GM18519 (cell line): ENCODE data around the gene CLK2.
"Not testable (repeated sequence)": the region's sequence is repeated elsewhere in the genome, so short reads cannot be mapped to it uniquely, and the experiment has no call there.

Source experiments
- ATAC-seq: cut with Tn5 transposase; IDR thresholded peaks from one replicate; pipeline ENCODE4 v1.9.1; 2021; ENCODE audit warnings: mild to moderate bottlenecking, moderate library complexity; ENCODE audit not compliant: unreplicated experiment, low FRiP score

Gene CLK2

DNA sequence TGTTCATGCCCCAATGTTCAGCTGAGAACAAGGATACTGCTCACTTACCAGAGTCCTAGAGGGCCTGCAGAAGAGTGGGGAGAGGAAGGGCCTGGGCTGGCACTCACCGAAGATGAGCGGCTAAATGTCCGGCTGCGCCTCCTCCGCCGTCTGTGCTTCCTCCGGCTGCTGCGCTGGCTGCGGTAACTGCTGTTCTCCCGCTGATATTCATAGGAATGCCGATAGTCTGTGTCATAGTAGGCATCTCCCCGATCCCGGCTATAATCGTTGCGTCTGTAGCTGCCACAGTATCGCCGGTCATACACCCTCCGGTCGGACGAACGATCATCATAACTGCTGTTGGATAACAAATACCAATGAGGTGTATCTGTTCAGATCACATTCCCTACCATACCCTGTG, 3.9 kb downstream of the CLK2 start:
- no peak for ATAC-seq

- ATAC-seq = no peak
Measured at GRCh38 chr1:155268630-155269029, 4.7 kb downstream of the CLK2 start.

- no peak for ATAC-seq
Measured at GRCh38 chr1:155267373-155267772, 5.9 kb downstream of the CLK2 start.

- no peak for ATAC-seq
Measured at GRCh38 chr1:155266553-155266952, 6.8 kb downstream of the CLK2 start.

DNA sequence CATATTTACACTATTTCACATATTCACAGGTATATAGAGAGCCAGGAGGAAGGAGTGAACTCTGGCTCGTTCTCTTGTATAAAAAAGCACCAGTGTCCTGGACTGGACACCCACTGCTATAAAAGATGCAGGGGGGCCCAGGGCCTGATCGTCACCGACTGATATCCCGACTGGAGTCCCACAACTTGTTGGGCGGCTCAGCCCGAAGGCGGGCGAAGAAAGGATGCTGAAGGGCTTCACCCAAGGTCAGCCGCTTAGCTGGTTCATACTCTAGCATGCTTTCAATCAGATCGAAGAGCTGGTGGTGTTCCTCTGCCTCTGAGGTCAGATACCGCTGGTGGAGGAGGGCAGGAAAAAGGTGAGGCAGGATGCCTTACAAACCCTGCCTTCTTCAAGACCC, 10.2 kb downstream of the CLK2 start:
- no peak for ATAC-seq

DNA sequence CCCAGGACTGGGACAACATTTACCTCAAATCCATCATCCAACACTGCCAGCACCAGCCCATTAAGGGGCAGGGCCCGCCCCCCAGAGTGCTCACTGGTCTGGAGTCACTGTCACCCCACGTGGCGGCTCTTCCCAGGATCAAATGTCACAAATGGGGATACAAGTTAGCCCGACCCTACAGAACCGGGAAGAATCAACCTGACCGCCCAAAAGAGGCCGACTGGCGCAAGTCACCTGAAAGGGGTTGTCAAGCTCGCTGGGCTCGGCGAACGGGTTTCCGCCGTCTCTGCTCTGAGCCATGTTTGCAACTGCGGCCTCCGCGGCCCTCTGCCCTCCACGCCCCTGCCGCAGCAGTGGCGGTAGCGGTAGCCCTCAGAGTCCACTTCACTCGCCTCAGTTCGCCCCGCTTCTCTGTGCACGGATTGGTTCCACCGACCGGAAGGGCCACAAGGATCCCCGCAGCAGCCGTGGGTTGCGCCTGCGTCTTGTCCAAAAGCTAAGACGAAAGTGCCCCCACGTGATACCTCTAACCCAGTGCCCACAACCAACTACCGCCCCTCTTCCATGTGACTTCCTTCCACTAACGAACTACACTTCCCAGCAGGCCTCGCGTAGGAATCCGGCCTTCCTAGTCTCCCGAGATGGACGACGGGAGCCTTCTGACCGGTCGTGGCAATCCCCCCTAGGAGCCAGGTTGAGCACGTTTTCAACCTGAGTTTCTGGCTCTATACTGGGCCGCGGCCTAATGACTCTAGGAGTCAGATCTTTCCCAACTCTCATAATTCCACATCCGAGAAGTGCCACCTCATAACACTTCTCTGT, 11.2 kb downstream of the CLK2 start, which contains the start of gene SCAMP3:
TSS of gene SCAMP3 (minus strand) at position 509 of the 822 bp plus-strand sequence. CDS start at position 300, 209 bp downstream.
- ATAC-seq = peak; percentile 64

DNA sequence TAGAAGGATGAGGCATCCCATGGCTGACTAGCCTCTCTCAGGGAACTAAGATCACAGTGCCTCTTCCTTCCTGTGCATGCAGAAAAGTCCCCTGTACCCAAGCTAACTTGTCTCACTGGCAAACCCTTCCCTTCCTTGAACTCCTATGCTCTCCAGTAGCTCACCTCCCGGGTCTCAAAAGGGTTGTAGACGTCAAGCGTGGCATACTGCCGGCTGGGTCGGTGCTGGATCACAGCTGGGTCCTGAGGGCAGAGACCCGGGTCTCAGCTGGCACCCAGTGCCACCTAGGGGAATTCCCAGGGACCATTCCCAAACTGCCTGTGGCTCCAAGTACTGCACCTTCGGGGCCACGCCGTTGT, 11.8 kb downstream of the CLK2 start:
- ATAC-seq = no peak

DNA sequence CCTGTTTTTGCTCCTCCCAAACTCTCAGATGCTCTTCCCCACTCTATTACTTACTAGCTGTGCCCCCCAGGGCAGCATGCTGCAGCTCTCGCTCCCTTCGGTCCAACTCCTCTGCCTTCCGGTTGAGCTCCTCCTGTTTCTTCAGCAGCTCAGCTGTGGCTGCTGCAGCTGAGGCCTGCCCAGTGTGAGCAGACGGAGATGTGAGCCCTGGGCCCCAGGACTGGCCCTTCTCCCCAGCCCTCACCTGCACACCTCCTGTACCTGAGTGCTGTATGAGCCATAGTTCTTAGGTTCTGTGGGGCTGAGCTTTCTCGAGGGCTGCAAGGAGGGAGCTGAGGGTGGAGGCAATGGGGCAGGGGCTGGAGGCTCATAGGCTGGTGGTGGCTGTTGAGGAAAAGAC, 13.0 kb downstream of the CLK2 start:
- no peak for ATAC-seq

GRCh38 chr1:155256058-155256852, 17.0 kb downstream of the CLK2 start:
- ATAC-seq = no peak

DNA sequence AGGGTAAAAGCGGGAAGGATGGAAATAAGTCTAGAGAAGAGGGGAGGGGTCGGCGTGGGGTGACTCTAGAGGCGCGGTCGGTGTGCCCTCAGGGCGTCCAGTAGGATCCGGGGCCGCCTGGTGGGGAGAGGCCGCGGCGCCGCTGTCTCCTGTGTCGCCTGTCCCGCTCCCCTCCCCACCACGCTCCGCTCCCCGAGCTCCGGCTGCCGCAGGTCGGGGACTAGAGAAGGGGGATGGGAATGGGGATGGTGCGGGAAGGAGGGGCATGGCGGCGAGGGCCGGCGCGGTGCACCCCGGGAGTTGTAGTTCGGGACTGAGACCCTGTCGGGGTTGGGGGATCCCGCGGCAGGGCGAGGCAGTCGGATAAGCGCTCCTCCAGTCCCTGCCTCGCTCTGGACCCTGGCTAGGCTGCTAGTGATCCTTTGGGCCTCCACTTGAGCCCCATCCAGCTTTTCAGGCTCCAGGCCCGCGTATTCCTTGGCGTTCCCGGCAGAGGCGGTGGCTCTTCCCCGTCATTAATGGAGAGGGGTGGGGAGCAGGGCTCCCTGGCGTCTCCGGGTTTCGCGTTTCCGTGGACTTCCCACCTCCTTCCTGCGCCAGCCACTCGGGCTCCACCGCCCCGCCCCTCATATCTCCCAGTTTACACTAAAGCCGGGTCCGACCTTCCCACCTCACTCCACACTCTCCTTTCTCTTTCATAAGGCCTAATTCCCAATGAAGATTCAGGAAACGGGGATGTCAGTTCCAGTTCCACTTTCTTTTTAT, 17.9 kb downstream of the CLK2 start, which contains the start of gene ENTREP3:
TSS of gene ENTREP3 (minus strand) at position 241 of the 765 bp plus-strand sequence. CDS start 606 bp downstream, outside the sequence.
- no peak for ATAC-seq

DNA sequence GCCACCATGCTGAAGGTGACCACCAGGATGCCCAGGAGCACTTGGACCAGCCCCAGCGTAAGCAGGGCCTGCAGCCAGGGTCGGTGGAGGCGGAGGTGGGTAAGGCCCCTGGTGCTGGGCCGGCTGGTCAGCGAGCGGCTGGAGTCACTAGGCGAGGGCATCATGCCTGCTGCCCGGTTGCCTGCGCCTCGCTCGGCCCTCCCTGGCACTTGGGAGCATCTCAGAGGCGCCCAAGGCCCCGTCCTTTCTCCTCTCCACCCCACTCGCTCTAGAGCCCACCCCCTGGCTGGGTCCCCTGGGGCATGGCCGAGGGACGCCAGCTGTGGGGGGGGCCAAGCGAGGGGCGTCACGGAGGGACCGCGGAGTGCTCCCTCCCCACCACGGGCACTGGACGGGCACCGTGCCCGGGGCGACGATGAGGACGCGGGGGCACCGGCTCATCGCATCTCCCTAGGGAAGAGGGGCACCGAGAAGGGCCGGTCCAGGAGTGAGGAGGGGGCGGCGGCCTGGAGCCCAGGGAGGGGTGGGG, 18.5 kb downstream of the CLK2 start:
- no peak for ATAC-seq

DNA sequence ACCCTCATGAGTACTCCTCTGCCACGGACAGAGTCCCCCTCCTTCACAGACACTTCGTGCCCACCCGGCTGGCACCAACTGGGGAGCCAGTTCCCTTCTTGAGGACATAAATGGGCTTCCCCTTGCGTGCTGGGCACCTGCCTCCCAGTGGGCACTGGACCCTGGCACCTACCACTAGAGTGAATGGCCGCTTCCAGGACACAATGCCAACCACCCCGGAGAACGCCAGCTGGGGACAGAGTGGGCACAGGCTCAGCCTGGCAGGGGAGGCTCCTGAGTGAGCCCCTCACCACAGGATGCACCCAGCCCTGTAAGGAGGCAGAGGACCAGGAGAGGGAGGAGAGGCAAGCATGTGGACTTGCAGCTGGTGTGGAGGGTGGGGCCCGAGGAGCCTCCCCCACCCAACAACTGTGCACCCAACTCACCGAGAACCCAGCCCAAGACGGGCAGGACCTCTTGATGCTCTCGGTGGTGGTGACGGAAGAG, 19.0 kb downstream of the CLK2 start:
- ATAC-seq = no peak

DNA sequence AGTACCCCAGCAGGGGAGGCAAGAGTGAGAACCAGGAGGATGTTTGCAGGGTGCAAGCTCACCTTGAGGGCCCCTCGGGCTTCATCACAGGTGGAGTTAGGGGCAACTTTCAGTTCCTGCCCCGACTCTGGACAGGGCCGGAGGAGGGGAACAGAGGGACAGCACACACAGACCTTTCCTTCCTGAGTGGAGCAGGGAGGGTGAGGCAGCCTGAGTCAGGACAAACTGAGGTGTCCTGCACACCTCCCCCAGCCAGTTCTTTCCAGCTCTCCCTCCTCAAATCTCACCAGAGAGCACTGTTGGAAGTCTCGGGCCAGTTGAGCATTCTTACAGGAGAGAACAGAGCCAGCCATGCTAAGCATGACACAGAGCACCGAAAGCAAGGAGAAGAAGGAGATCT, 19.5 kb downstream of the CLK2 start:
- no peak for ATAC-seq

DNA sequence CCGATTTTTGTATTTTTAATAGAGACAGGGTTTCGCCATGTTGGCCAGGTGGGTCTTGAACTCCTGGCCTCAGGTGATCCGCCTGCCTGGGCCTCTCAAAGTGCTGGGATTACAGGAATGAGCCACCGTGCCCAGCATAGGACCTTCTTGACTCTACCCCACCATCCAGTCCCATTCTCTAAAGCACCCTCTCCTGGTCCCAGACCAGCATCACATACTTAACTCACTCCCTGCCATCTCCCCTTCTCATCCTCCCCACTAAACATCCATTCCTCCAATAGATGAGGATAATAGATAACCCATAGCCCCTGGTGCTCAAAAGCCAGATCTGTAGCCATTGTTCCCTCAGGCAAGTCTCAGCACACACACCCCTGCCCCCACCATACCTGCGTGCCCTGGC, 20.1 kb downstream of the CLK2 start:
- ATAC-seq = no peak

DNA sequence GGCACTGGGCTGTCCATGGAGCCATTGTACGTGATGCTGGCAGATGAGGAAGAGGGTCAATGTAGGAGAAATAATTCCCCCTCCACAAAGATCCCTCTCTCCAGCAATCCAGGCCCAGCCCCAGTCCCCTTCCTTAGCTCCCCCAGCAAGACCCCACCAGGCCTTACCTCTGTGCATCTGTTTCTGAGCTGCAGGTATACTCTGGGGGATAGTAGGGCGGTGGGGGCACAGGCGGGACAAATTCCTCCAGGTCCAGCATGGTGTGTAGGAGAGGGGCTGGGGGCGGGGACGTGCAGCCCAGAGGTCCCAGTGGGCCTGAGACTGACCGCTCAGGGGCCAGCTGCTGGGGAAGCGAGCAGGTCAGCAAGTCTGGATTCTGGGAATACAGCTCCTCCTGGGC, 21.7 kb downstream of the CLK2 start:
- no peak for ATAC-seq

- ATAC-seq = peak; percentile 64
Measured at GRCh38 chr1:155250633-155251449, 22.5 kb downstream of the CLK2 start.

GRCh38 chr1:155250246-155250632, 23.1 kb downstream of the CLK2 start:
- ATAC-seq = no peak

DNA sequence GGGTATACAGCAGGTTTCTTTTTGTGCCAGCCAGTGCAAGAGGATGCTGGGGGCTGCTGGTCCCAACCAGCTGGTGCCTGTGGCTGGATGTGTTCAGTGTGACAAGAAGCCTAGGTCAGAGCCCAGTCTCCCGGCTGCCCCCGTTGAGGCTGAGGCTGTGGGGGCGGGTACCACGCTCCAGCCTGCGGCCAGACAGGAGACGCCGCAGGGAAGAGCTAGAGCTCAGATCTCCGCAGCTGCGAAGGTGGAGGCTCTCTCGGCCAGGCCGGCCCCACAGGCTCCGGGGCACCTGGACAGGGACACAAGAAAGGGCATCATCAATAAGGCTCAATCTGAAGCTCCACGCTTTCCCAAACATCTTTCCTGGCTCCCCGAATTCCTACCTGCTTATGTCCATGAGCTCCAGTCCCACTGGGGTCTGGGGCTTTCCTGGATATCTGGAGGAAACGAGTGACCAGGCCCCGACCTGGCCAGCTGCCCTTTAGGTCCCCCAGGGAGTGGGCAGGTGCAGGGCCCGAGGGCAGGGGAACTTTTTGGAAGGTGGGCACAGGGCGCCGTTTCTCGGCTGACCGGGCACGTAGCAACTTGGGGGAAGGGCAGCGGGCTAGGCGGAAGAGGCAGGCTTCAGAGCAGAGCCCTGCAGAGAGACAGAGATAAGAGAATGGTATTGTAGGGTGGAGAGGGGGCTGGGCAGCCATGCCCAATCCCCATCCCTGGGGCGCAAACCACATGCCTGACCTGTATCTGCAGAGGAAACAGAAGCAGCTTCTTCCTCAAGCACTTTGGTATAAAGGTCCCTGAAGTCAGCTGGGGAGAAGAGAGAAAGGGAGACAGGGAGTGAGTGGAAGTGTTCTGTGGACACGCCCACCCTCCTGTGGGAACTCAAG, 25.4 kb downstream of the CLK2 start:
- no peak for ATAC-seq

DNA sequence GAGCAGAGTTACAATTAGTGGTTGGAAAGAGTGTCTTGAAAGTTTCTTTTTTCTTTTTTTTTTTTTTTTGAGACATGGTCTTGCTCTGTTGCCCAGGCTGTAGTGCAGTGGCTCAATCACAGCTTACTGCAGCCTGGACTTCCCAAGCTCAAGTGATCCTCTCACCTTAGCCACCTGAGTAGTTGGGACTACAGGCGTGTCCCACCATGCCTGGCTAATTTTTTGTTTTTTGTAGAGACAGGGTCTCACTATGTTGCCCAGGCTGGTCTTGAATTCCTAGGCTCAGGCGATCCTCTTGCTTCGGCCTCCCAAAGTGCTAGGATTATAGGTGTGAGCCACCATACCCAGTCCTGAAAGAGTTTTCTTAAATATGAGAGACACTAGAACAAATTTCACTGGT, 26.5 kb downstream of the CLK2 start:
- ATAC-seq = not testable (repeated sequence)
